AG09319 (cell line): Measurements from ENCODE around the gene SULT4A1.

Source experiments
- DNase-seq: peaks from one replicate; pipeline ENCODE4 v3.0.0-alpha.2; 2010; ENCODE audit warnings: low read depth; ENCODE audit errors: extremely low read depth
- TF ChIP-seq, protein P1 (sequence below): IDR thresholded peaks from 2 replicates; pipeline ENCODE4 v1.5.1; 2011; ENCODE audit warnings: low read depth, mild to moderate bottlenecking, inconsistent platforms, low read length, moderate library complexity

The SULT4A1 gene

DNA sequence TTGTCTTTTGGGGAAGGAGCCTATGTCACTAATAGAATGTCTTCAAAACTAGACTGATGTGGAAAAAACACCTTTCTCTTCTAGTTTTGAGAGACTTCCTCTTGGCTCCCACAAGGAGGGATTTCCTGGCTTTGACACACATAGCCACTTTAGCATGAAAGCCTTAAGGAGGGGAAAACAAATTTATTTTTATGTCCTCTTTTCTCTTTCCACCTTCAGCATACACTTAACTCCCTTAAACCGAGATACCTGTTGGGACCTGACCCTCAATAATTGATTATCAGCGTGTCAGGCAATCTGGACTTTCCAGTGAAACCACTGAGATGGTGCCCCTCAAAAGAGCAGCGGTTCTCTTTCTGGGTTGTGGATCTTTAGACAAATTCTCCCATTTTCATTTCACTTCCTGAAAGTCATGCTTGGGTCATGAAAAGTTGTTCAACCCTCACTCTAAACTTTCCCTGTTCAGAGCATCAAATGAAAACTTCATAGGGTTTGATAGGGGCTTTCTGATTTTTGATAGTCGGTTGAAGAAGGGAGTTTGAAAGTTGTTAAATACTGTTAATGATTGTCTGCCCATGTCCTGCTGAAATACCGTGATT is 59.3 kb downstream of the SULT4A1 start:
- DNase-seq: no peak
- TF ChIP-seq, protein P1, sequence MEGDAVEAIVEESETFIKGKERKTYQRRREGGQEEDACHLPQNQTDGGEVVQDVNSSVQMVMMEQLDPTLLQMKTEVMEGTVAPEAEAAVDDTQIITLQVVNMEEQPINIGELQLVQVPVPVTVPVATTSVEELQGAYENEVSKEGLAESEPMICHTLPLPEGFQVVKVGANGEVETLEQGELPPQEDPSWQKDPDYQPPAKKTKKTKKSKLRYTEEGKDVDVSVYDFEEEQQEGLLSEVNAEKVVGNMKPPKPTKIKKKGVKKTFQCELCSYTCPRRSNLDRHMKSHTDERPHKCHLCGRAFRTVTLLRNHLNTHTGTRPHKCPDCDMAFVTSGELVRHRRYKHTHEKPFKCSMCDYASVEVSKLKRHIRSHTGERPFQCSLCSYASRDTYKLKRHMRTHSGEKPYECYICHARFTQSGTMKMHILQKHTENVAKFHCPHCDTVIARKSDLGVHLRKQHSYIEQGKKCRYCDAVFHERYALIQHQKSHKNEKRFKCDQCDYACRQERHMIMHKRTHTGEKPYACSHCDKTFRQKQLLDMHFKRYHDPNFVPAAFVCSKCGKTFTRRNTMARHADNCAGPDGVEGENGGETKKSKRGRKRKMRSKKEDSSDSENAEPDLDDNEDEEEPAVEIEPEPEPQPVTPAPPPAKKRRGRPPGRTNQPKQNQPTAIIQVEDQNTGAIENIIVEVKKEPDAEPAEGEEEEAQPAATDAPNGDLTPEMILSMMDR: no peak

- no peak for DNase-seq
- TF ChIP-seq, protein P1: no peak
These were observed 61.3 kb downstream of the SULT4A1 start for GRCh38 chr22:43800970-43801369.

GRCh38 chr22:43798492-43798891 is 63.8 kb downstream of the SULT4A1 start:
- TF ChIP-seq, protein P1: no peak
- no peak for DNase-seq

- TF ChIP-seq, protein P1: peak; percentile 74
- peak; percentile 52 for DNase-seq
These were observed 65.7 kb downstream of the SULT4A1 start for GRCh38 chr22:43796567-43796966.

- TF ChIP-seq, protein P1: no peak
- DNase-seq: no peak
These were observed 67.0 kb downstream of the SULT4A1 start for GRCh38 chr22:43795320-43795719.

GRCh38 chr22:43792905-43793304 is 69.4 kb downstream of the SULT4A1 start:
- no peak for DNase-seq
- TF ChIP-seq, protein P1: no peak

DNA sequence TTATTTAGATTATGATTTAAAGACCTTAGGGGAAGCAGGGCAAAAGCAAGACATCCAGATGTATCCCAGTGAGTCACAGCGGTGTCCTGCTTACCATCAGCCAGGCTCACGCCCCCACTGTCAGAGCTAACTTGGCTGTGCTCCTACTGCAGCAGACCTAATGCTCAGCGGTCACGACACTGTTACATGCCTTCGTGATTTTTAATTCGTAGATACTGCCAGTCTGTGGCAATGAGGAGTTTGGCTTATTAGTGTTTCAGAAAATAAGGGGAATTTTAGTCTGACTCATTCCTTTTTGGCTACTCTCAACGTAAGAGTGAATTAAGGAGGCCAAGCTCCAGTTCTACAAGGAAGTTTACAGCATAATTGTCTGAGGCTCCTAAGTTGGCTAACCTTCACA is 72.9 kb downstream of the SULT4A1 start:
- TF ChIP-seq, protein P1: no peak; the same call in none of the 2 replicates
- DNase-seq: peak; percentile 94
